Measurements from ENCODE around the gene NRG4.
"Not testable (repeated sequence)": the region's sequence is repeated elsewhere in the genome, so short reads cannot be mapped to it uniquely, and the experiment has no call there.

NRG4 gene

DNA sequence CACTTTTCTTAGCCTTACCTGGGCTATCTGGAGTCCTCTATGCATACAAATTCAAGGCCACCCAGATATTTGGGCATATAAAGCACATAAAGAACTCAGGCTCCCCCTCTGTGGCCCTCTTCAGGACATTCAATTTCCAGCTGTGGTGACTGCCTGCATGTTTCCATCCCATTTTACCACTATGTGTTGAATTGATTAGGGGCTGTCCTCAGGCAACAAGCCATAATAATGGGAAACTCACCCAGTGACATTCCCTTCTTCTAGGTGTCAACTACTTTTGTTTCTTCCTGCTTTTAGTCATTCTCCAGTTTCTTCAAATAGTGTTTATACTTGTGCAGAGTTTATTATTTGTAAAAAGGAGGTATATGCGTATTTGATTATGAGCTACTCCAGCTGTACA is 18.0 kb downstream of the NRG4 start:
- no peak overlapping the region for H3K4me3 ChIP-seq (ENCODE audit: low read depth, low read length)
- in situ Hi-C loops (cut with HindIII; ENCODE audit: low sequenced_read_pairs), result no loop called here
- no peak for DNase-seq (ENCODE audit: low read depth, low spot score)
- TF ChIP-seq, protein P1, sequence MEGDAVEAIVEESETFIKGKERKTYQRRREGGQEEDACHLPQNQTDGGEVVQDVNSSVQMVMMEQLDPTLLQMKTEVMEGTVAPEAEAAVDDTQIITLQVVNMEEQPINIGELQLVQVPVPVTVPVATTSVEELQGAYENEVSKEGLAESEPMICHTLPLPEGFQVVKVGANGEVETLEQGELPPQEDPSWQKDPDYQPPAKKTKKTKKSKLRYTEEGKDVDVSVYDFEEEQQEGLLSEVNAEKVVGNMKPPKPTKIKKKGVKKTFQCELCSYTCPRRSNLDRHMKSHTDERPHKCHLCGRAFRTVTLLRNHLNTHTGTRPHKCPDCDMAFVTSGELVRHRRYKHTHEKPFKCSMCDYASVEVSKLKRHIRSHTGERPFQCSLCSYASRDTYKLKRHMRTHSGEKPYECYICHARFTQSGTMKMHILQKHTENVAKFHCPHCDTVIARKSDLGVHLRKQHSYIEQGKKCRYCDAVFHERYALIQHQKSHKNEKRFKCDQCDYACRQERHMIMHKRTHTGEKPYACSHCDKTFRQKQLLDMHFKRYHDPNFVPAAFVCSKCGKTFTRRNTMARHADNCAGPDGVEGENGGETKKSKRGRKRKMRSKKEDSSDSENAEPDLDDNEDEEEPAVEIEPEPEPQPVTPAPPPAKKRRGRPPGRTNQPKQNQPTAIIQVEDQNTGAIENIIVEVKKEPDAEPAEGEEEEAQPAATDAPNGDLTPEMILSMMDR (IDR thresholded peaks at IDR 0.05; ENCODE audit: low read depth, low read length), result no peak

GRCh38 chr15:75992897-75993296 is 19.3 kb downstream of the NRG4 start:
- TF ChIP-seq, protein P1 (IDR thresholded peaks at IDR 0.05; ENCODE audit: low read depth, low read length), result no peak
- H3K4me3 ChIP-seq (ENCODE audit: low read depth, low read length), result no peak overlapping the region
- DNase-seq (ENCODE audit: low read depth, low spot score), result no peak
- in situ Hi-C loops (cut with HindIII; ENCODE audit: low sequenced_read_pairs), result no loop called here

DNA sequence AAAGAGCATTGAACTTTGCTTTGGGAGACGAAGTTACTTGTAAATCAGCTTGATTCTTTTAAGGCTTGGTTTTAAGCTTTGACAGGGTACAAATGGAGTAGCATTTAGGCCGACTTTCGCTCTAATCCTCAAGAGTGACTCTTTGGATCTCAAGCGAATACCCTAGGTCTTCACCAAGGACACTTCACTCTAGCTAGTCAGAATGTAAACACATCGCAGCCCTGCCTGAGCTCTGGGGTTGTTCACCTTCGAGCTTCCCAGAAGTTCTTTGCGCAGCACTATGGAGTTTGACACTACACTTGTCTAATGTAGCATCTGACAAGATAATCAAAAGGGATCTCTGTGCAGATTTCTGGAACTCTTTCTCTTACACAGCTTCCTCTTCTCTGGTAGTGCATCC is 22.3 kb downstream of the NRG4 start:
- TF ChIP-seq, protein P1 (IDR thresholded peaks at IDR 0.05; ENCODE audit: low read depth, low read length), result no peak
- in situ Hi-C loops (cut with HindIII; ENCODE audit: low sequenced_read_pairs), result no loop called here
- no peak for DNase-seq (ENCODE audit: low read depth, low spot score)
- no peak overlapping the region for H3K4me3 ChIP-seq (ENCODE audit: low read depth, low read length)

DNA sequence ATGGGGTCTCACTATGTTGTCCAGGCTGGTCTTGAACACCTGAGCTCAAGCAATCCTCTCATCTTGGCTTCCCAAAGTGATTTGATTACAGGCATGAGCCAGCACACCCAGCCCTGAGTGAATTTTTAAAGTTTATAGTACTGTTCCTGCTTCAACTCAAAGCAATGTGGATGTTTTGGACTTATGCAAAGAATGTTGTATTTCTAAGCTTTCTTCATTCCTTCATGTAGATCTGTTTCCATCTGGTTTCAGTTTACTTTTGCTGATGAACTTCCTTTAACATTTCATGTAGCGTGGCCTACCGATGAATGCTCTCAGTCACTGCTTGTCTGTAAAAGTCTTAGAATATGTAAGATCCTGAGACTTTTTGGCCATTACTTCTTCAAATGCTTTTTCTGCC is 23.2 kb downstream of the NRG4 start:
- in situ Hi-C loops (cut with HindIII; ENCODE audit: low sequenced_read_pairs), result no loop called here
- no peak overlapping the region for H3K4me3 ChIP-seq (ENCODE audit: low read depth, low read length)
- DNase-seq (ENCODE audit: low read depth, low spot score), result no peak
- TF ChIP-seq, protein P1 (IDR thresholded peaks at IDR 0.05; ENCODE audit: low read depth, low read length), result no peak

- TF ChIP-seq, protein P1 (IDR thresholded peaks at IDR 0.05; ENCODE audit: low read depth, low read length), result no peak
- in situ Hi-C loops (cut with HindIII; ENCODE audit: low sequenced_read_pairs), result no loop called here
- H3K4me3 ChIP-seq (ENCODE audit: low read depth, low read length), result no peak overlapping the region
- DNase-seq (ENCODE audit: low read depth, low spot score), result no peak
These were observed 26.3 kb downstream of the NRG4 start for GRCh38 chr15:75985971-75986370.

GRCh38 chr15:75984706-75985105 is 27.5 kb downstream of the NRG4 start:
- in situ Hi-C loops (cut with HindIII; ENCODE audit: low sequenced_read_pairs); DNase-seq (ENCODE audit: low read depth, low spot score); H3K4me3 ChIP-seq (ENCODE audit: low read depth, low read length): not testable (repeated sequence)

DNA sequence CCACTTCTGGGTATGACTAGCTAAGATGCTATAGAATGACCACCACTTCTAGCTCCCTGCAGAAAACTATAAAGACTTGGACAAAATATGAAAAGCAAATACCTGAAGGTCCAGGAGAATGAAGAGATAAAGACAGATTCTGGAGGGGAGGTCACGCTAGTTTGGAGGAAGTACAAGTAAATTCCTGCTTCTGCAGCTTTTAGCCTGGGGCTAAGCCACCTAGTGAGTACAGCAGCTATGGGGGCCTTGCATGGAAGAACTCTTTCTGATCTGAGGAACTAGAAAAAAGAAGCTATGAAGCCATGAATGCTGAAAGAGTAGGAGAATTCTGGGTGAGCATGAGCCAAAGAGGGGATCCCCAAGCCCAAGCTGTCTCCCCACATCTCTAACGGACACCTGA is 29.8 kb downstream of the NRG4 start:
- no peak for DNase-seq (ENCODE audit: low read depth, low spot score)
- TF ChIP-seq, protein P1 (IDR thresholded peaks at IDR 0.05; ENCODE audit: low read depth, low read length), result no peak
- in situ Hi-C loops (cut with HindIII; ENCODE audit: low sequenced_read_pairs), result no loop called here
- no peak overlapping the region for H3K4me3 ChIP-seq (ENCODE audit: low read depth, low read length)

Data from astrocyte of the spinal cord (primary cell).